ENCODE data around the gene WNT7A. TPM values are rescaled to one million over a fixed set of nuclear protein-coding genes. Genes with fewer than 3 reads are reported as not detected.

WNT7A gene
- total RNA-seq, 1 donor from 2014 or later = 9.0 TPM

DNA sequence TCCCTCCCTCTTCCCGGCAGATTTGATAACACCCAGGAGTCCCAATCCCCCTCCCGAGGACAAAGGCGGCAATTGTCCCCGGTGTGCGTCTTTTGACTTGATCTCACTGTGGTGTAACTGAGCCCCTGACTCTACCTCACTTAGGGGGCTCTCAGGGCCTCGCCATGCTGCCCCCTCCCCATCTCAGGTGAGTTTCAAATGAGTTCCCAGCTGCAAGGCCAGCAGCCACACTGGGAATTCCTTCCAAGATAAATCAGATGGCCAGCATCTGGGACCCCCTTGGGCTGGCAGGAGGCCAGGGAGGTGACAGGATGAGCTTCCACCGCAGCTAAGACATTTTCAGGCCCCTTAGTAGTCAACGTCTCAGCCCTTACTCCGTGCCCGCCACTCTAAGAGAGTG lies 35.0 kb downstream of the WNT7A start:
- DNase-seq = no peak

DNA sequence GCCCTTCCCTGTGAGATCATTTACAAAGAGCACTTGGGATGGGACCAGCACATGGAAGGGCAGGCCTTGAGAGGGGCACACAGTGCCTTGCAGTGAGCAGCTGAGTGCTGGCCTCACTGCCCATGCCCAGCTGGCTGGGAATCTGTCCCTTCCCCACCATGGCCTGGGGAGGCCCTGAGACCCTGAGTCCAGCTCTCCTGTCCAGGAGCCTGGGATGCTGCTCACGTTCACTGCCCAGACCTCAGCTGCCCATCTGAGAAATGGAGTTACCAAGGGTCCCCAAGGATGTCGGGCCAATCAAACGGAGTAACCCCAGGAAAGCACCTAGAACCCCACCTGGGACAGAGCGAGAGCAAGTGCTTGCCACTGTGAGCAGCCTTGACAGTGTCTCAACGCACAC lies 35.6 kb downstream of the WNT7A start:
- DNase-seq = no peak

GRCh38 chr3:13843351-13843750 lies 36.5 kb downstream of the WNT7A start:
- no peak for DNase-seq

DNA sequence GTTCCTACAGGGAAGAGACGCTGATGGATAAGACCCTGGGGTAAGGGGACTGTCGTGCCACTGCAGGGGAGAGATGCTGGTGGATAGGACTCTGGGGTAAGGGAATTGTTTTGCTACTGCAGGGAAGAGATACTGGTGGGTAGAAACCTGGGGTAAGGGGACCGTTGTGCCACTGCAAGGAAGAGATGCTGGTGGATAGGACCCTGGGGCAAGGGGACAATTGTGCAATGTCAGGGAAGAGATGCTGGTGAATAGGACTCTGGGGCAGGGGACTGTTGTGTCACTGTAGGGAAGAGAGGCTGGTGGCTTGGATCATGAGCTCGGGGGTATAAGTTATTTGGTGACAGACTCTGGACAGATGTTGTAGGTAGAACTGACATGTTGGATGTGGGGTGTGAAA lies 37.6 kb downstream of the WNT7A start:
- DNase-seq = no peak

DNA sequence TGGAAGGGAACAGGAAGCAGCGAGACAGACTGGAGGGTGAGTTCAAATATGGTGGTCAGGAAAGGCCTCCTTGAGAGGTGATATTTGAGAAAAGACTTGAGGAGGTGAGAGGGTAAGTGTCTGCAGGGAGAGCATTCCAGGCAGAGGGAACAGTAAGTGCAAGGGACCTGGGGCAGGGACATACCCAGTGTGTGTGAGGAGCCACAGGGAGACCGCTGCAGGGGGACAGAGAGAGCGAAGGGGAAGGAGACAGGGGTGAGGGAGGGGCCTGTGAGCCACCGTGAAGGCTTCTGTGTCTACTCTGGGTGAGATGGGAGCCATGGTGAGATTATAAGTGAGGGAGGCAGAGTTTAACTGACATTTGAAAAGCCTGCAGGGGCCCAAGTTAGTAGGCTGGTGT lies 38.0 kb downstream of the WNT7A start:
- no peak for DNase-seq

GRCh38 chr3:13841141-13841540 lies 38.7 kb downstream of the WNT7A start:
- DNase-seq = no peak

DNA sequence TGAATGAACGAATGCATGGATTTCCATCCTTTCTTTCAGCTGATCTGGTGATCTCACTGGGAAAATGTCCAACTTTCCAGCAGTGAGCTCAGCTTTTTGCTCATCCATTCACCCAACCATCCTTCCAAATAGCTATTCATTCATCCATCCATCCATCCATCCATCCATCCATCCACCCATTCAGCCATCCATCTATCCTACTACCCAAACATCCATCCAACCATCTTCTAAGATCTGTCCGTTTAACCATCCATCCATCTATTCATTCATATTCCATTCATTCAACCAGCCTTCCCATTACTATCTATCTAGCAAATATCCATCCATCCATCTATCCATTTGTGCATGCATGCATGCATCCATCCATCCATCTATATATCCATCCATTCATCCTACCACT lies 39.4 kb downstream of the WNT7A start:
- no peak for DNase-seq

DNA sequence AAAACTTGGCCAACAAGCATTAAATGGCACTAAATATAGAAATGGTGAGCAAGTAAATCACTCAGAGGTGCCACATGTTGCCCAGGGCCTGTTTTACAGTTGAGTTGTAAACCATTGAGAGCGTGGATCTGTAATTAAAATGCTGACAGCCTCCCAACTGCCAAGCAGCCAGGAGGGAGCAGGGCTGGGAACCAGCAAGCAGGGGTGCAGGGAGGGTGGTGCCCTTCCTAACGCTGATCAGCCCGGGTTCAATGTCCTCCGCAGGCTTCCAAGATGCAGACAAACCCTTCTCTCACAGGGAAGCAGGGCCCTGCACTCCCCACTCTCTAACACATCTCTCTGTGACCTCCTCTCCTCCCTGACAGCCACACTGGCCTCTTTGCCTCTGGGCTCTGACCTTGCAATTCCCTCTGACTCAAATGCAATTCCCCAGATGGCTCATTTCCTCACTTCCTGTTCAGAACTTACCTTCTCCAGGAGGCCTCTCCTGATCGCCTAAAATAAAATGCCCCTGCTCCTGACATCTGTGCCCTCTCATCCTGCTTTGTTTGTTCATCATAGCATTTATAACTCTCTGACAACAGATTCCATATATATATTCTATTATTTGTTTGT lies 40.0 kb downstream of the WNT7A start:
- no peak for DNase-seq

GRCh38 chr3:13839253-13839652 lies 40.6 kb downstream of the WNT7A start:
- no peak for DNase-seq

DNA sequence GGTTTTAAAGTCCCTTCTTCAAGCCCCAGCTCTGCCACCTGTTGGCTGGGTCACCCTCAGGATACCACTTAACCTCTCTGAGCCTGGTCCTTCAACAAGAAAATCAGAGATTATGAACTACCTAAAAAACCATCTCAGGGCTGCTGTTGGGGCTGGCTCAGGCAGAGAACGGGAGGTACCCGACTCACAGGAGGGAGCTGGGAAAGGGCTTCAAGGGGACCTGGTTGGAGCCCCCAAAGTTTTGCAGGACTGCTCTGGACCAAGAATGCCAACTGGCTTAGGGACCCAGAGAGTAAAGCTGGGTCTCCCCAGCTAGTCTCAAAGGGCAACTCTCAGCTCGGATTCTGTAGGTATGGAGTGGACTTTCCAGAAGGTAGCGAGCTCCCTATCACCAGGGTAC lies 41.5 kb downstream of the WNT7A start:
- no peak for DNase-seq

GRCh38 chr3:13837751-13838150 lies 42.1 kb downstream of the WNT7A start:
- DNase-seq = no peak

DNA sequence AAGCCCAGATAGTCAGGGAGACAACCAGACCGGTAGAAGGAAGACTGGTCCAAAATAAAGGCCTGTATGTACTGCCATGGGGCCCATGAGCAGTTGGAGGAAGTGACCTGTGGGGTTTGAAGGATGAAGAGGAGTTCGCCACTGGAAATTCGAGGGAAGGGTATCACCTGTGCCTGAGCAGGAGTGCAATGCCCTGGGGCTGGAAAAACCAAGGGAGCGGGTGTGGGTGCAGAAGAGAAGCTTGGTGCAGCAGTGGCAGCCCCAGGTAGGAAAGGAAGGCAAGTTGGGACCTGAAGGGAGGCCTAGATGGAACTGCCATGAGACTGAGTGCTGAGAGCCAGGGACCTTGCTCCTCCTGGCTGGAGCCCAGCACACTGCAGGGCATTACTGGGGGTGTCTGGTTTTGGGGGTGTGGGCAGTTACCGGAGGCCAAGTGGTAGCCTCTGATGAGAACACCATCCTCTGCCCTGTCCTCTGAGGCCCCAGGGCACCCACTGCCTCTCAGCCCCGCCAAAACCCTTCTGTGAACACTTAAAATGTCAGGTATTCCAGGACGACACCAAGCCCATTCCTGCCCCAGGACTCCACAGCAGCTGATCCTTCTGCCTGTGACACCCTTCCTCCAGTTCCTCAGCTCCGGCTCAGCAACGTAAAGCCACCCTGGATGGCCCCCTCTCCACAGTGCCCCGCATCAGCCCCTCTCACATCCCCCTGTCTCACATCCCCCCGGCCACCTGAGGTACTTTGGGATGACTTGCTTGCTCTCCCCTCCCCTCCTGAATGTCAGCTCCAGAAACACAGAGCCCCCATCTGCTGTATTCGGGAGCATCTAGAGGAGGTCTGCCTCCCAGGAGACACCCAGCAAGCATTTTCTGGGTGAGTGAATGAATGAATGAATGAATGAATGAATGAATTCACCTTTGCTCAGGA lies 42.9 kb downstream of the WNT7A start:
- DNase-seq = no peak

DNA sequence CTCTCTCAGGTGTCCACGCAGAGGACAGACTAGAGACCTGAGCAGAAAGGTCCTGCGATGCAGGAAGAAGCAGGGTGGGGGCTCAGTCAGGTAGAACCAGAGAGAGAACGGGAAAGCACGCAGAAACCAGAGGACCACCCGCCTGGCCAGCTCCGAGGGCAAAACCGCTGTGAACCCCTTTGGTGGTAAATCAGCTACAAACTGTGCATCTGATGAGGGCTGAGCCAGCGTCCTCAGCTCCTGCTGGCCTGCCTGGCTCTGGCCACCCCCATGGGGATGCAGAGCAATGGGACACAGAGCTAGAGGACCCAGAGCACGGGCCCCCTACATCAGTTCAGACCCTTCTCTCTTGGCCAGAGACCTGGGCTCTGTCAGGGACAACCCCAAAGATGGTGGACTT lies 44.6 kb downstream of the WNT7A start:
- no peak for DNase-seq

DNA sequence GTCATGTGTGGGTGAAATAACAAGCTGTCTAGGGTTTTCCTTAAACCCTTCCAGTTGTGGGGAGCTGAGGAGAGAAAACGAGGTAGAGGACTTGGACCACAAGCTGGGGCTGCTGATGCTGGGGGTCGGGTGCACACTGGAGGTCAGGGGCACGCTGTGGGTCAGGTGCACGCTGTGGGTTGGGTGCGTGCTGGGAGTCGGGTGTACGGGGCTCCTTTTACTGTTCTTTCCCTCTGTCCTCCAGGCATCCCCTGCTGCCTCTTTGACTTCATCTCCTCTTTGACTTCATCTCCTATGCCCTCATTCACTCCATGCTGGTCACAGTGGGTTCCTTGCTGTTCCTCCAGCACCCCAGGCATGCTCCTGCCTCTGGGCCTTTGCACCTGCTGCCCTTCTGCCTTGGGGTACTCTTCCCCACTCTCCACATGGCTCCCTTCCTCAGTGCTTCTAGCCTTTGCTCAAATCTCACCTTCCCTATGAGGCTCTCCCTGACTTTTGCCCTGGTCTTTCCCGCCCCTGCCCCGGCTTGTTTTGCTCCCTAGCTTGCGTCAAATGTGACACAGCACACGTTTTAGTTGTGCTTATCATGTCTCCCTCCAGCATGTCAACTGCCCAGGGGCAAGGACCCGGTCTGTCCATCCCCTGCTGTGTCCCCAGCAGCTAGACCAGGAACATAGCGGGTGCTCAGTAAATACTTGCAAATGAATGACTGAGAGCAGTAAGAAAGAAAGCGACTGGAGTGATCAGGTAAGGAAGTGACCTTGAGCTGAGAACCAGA lies 45.4 kb downstream of the WNT7A start:
- no peak for DNase-seq

GRCh38 chr3:13833506-13834257 lies 46.2 kb downstream of the WNT7A start:
- no peak for DNase-seq

DNA sequence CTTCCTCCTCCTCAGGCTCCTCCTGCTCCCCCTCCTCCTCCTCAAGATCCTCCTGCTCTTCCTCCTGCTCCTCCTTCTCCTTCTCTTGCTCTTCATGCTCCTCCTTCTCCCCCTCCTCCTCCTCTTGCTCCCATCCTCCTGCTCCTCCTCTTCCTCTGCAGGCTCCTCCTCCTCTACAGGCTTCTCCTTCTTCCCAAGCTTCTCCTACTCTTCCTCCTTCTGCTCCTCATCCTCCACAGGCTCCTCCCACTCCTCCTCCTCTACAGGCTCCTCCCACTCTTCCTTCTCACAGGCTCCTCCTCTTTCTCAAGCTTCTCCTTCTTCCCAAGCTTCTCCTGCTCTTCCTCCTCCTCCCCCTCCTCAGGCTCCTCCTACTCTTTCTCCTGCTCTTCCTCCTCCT lies 47.7 kb downstream of the WNT7A start:
- no peak for DNase-seq

DNA sequence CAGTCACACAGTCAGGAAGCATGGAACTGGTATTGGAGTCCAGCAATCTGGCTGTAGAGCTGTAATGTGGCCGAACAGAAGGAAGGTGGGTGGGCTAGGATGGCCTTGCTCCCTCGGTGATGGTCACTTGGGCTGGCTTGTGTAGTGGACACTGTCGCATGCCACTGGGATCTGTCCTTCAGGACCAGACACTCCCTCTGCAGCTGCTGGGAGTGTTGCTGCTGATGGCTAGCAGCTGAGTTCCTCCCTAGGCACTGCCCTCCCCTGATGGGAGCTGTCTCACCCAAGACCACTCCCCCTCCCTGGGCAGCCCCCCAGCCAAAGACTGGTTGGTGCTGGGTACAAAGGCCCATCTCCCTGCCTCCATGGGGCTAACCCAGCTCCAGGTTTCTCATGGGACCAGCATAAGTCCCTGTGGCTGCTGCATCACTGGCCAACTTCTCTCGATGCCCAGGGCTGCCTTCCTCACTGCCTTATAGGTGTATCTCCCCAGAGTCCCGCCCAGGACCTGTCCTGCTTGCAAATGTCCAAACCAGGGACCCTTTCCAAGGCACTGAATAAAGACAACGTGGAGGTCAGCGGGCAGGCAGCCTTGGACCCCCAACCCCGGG lies 48.4 kb downstream of the WNT7A start:
- no peak for DNase-seq

GRCh38 chr3:13829311-13829710 lies 50.6 kb downstream of the WNT7A start:
- no peak for DNase-seq

DNA sequence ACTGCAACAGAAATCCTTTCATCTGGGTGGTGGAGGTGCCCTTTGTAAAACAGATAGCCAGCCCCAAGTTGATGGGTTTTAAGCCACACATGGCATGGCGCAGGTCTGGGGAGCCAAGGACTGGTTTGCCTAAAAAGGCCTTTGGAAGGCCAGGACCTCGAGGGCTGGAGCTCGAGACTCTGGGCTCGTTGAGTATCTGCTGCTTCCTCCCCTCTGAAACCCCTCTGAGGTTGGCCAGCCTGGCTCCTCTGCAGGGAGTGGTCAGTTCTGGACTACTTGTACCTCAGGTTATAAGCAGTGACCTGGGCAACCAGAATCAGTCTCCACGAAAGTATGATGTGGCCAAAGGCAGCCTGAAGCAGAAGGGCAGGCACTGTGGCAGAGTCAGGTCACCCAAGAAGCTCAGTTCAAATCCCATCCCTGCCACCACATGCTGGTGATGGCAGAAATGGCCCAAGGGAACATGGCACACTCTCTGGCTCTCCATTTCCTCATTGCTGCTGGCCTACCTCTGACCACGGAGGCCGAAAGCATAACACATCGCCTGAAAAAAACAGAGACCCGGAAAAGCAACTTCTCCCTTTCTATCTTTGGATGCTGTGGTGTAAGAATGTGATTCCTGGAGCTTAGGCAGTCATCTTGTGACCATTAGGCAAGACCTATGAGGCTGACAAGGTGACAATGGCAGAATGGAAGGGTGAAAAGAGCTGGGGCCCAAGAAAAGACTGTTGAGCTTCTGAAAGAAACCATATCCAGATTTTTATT lies 51.2 kb downstream of the WNT7A start:
- DNase-seq = no peak

DNA sequence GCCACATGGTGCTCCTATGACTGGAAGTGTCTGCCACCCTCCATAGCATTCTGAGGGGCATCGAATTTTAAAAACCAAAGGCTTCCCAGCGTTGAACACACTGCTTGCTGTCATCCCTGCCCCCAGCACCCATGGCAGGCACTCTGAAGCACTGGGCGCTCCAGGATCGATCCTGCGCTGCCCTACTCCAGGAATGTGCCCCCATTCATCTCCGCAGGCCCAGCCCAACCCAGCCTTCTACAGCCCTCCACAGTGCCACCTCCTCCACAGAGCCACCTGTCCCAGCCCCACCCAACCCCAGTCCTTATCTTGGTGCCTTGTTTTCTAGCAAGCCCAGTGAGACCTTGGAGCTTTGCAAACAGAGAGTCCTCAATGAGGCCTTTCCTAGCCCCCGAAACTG lies 52.2 kb downstream of the WNT7A start:
- DNase-seq = no peak

DNA sequence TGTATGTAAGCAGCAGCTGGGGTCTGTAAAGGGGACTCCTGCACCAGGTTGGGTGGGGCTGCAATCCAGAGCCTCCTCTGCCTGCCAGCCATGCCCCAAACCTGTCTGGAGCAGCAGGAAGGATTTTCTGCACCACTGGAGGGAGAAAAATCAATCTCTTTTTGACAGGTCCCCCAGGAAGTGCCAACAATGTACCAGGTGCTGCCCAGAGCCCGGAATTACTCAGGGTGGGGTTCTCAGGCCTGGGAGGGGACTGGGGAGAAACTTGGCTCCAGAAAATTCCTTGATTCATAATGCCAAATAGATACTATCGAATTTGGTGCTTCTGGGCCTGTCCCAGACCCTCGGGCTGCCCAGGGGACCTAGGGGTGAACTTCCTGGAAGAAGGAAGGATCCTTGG lies 52.6 kb downstream of the WNT7A start:
- DNase-seq = no peak

Data from occipital lobe (tissue), 2 donors.